ENCODE results near the gene ATP1A2. TPM values are rescaled to one million over a fixed set of nuclear protein-coding genes. Genes with fewer than 3 reads are reported as not detected.

Gene ATP1A2
- total RNA-seq: 0.16 and 0.60 TPM in 2 replicates

GRCh38 chr1:160115545-160116282 is at the start of gene ATP1A2:
ATP1A2 (plus strand) TSS chr1:160115759; CDS start chr1:160115862, 103 bp downstream.

GRCh38 chr1:160069460-160070231 is 45.9 kb upstream of the ATP1A2 start, which contains the start of gene KCNJ10:
KCNJ10 (minus strand) TSS chr1:160070160; CDS start chr1:160042532, 27,628 bp downstream.

GRCh38 chr1:160081261-160081936 is 34.2 kb upstream of the ATP1A2 start, which contains the start of gene KCNJ9:
KCNJ9 (plus strand) TSS chr1:160081538; CDS start chr1:160084031, 2,493 bp downstream.

GRCh38 chr1:160097911-160098851 is 17.4 kb upstream of the ATP1A2 start, which contains the start of gene IGSF8:
IGSF8 (minus strand) TSS chr1:160098619; CDS start chr1:160098472, 147 bp downstream.

GRCh38 chr1:160151303-160151702 is 35.7 kb downstream of the ATP1A2 start, which contains the start of gene ATP1A4:
ATP1A4 (plus strand) TSS chr1:160151603; CDS start chr1:160152041, 438 bp downstream.

GRCh38 chr1:160189649-160190625 is 74.4 kb downstream of the ATP1A2 start, which contains the start of gene CASQ1:
CASQ1 (plus strand) TSS chr1:160190575; CDS start chr1:160190752, 177 bp downstream.

Other genes with a start within 250 kb of the ATP1A2 start
- 0.79 and 1.0 TPM in 2 replicates for gene CFAP45, start 215.6 kb upstream of the ATP1A2 start, total RNA-seq
- gene TAGLN2, start 190.3 kb upstream of the ATP1A2 start, total RNA-seq: 221 and 355 TPM in 2 replicates
- gene IGSF9, start 170.1 kb upstream of the ATP1A2 start, total RNA-seq: 0.09 TPM in 1 of 2 replicates, not detected in the other
- not detected in 2 replicates for gene SLAMF9, start 161.5 kb upstream of the ATP1A2 start, total RNA-seq
- 2.8 and 3.2 TPM in 2 replicates for gene PIGM, start 83.8 kb upstream of the ATP1A2 start, total RNA-seq
- gene KCNJ10, start 45.6 kb upstream of the ATP1A2 start, total RNA-seq: not detected in 2 replicates
- gene KCNJ9, start 34.2 kb upstream of the ATP1A2 start, total RNA-seq: under 0.01 and 0.09 TPM in 2 replicates
- gene IGSF8, start 17.1 kb upstream of the ATP1A2 start, total RNA-seq: 12.8 and 15.1 TPM in 2 replicates
- not detected in 2 replicates for gene ATP1A4, start 35.8 kb downstream of the ATP1A2 start, total RNA-seq
- gene CASQ1, start 74.8 kb downstream of the ATP1A2 start, total RNA-seq: not detected in 2 replicates
- 38.8 and 50.3 TPM in 2 replicates for gene PEA15, start 89.6 kb downstream of the ATP1A2 start, total RNA-seq
- 90.5 and 94.0 TPM in 2 replicates for gene DCAF8, start 146.8 kb downstream of the ATP1A2 start, total RNA-seq
- 32.0 and 37.8 TPM in 2 replicates for gene PEX19, start 169.4 kb downstream of the ATP1A2 start, total RNA-seq
- 286 and 334 TPM in 2 replicates for gene COPA, start 227.5 kb downstream of the ATP1A2 start, total RNA-seq
- 55.2 and 63.5 TPM in 2 replicates for gene NCSTN, start 227.6 kb downstream of the ATP1A2 start, total RNA-seq

Measured in bronchial smooth muscle cell (primary cell).